ENCODE results near the gene LANCL2.
"Not testable (repeated sequence)": the region's sequence is repeated elsewhere in the genome, so short reads cannot be mapped to it uniquely, and the experiment has no call there.

Gene LANCL2

GRCh38 chr7:55377162-55377817, 12.2 kb downstream of the LANCL2 start:
- H3K27ac Mint-ChIP-seq = no peak overlapping the region
- H3K9me3 Mint-ChIP-seq = no peaks in the 10 kb centered on the region
- H3K27me3 Mint-ChIP-seq = no peaks in the 10 kb centered on the region
- DNase-seq (no peak), ATAC-seq (no peak)
- no peaks in the 10 kb centered on the region for H3K4me1 Mint-ChIP-seq
- no peak overlapping the region for H3K4me3 Mint-ChIP-seq

GRCh38 chr7:55379285-55379684, 14.1 kb downstream of the LANCL2 start:
- H3K9me3 Mint-ChIP-seq = peaks cover 8 to 11% of the 10 kb centered on the region in 2 donors
- no peak overlapping the region for H3K27ac Mint-ChIP-seq
- no peak for DNase-seq

DNA sequence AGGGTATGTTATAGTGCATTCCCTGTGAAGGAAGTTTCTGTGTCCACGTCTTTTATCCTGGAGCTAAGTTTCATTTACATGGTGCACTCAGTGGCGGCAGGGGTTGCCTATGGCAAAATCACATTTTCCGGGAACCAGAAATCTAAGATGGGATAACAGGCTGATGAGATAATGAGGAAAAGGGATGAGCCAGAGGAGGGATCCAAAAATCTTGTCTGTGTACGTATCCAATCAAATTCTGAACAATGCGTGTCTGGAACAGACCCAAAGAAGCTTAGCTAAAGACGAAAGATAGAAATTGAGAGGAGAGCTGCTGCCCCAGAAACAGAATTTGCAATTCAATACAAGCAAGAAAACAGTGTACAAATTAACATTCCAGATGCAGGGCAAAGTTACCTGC, 16.1 kb downstream of the LANCL2 start:
- DNase-seq (no peak), ATAC-seq (no peak)
- Mint-ChIP-seq H3K9me3 (peaks cover 18 to 22% of the 10 kb centered on the region in 2 donors), H3K27me3 (no peaks in the 10 kb centered on the region), H3K27ac (no peak overlapping the region), H3K4me1 (no peaks in the 10 kb centered on the region), H3K4me3 (no peak overlapping the region)

More at GRCh38 chr7:55379285-55379684, 14.1 kb downstream of the LANCL2 start:
- no peak for ATAC-seq
- Mint-ChIP-seq H3K4me1 (no peaks in the 10 kb centered on the region), H3K27me3 (no peaks in the 10 kb centered on the region), H3K4me3 (no peak overlapping the region)

GRCh38 chr7:55381696-55382095, 16.6 kb downstream of the LANCL2 start:
- Mint-ChIP-seq H3K27me3 (no peaks in the 10 kb centered on the region), H3K27ac (no peak overlapping the region), H3K4me1 (peaks cover 5% of the 10 kb centered on the region), H3K4me3 (no peak overlapping the region), H3K9me3 (peaks cover 24 to 27% of the 10 kb centered on the region in 2 donors)
- DNase-seq = no peak
- no peak for ATAC-seq

GRCh38 chr7:55382251-55382650, 17.1 kb downstream of the LANCL2 start:
- Mint-ChIP-seq H3K27ac (peak overlapping the region in 1 of 2 donors; percentile 5), H3K27me3 (no peaks in the 10 kb centered on the region), H3K4me3 (no peak overlapping the region), H3K9me3 (peaks cover 29 to 33% of the 10 kb centered on the region in 2 donors), H3K4me1 (peaks cover 8% of the 10 kb centered on the region)
- no peak for DNase-seq
- no peak for ATAC-seq

DNA sequence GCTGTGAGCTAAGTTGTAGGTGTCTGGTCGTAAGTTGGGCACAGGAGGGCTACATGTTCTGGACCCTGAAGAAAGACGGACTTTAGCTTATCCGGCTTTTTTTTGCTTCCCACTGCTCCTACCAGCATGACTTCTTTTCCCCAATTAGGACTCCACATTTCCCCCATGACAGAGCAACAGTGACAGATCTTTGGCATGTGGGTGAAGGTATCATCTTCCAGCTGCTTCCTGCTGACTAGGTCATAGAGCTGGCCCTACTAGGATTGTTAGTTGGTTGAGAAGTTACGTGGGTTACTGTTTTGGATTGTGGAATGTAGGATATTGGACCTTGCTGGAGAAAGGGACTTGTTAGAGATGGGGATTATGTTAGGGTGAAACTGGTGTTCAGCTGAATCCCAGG, 21.4 kb downstream of the LANCL2 start:
- Mint-ChIP-seq H3K27ac (no peak overlapping the region), H3K9me3 (peaks cover 34 to 52% of the 10 kb centered on the region in 2 donors), H3K4me3 (no peak overlapping the region), H3K4me1 (peaks cover 14% of the 10 kb centered on the region), H3K27me3 (no peaks in the 10 kb centered on the region)
- no peak for ATAC-seq
- no peak for DNase-seq

DNA sequence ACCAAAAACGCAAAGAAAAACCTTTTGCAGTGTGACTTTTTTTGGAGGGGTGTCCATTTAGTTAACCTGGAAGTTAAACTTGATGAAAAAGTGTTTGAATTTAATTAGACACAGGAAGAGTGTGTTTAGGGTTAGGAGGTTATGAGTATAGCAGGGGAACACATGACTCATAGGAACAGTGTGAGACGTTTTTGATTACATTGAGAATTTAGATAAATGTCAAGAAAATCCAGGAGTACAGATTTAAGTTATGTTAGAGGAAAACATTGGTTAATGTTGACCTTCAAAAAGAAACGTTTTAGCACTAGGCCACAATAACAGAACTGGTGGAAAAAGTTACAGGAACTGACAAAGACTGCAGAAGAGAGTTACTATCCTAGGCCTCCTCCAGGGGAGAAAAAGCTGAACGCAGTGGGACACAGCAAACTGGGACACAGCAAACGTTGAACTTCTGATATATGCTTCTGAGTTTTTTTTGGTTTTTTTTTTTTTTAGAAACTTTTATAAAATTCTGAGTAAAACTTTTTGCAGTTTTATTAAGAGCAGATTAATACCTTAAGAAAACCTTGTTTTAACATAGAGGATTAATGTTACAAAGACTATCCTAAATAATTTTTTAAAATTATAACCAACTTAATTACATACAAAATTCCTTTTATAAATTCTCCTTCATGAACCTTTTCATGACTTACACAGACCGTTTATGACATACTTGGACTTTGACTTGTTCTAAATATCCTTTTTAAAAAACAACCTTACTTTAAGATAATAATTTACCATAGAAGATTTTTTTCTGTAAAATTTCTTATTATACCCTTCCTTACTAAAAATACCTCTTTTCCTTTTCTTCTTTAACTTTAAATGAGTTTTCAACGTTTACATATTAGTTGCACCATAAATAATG, 22.2 kb downstream of the LANCL2 start:
- H3K9me3 Mint-ChIP-seq = peaks cover 34 to 52% of the 10 kb centered on the region in 2 donors
- DNase-seq (no peak), ATAC-seq (peak; percentile 52)
- H3K27ac Mint-ChIP-seq = no peak overlapping the region
- no peak overlapping the region for H3K4me3 Mint-ChIP-seq
- no peaks in the 10 kb centered on the region for H3K27me3 Mint-ChIP-seq
- peaks cover 14% of the 10 kb centered on the region for H3K4me1 Mint-ChIP-seq

- no peak for ATAC-seq
- Mint-ChIP-seq H3K4me1 (peaks cover 6% of the 10 kb centered on the region), H3K27ac (no peak overlapping the region), H3K9me3 (no peaks in the 10 kb centered on the region), H3K4me3 (no peak overlapping the region), H3K27me3 (no peaks in the 10 kb centered on the region)
- no peak for DNase-seq
These were observed 31.2 kb downstream of the LANCL2 start for GRCh38 chr7:55396233-55396785.

- ATAC-seq (no peak), DNase-seq (no peak)
- peak overlapping the region in 1 of 2 donors; percentile 18 for H3K27ac Mint-ChIP-seq
- H3K4me3 Mint-ChIP-seq = no peak overlapping the region
- H3K27me3 Mint-ChIP-seq = no peaks in the 10 kb centered on the region
- H3K4me1 Mint-ChIP-seq = peaks cover 6% of the 10 kb centered on the region
- no peaks in the 10 kb centered on the region for H3K9me3 Mint-ChIP-seq
These were observed 32.5 kb downstream of the LANCL2 start for GRCh38 chr7:55397617-55398016.

GRCh38 chr7:55400191-55400590, 35.1 kb downstream of the LANCL2 start:
- DNase-seq = no peak
- Mint-ChIP-seq H3K27me3 (no peaks in the 10 kb centered on the region), H3K9me3 (no peaks in the 10 kb centered on the region), H3K4me3 (no peak overlapping the region), H3K4me1 (peaks cover 6% of the 10 kb centered on the region), H3K27ac (no peak overlapping the region)
- no peak for ATAC-seq

GRCh38 chr7:55402506-55402905, 37.4 kb downstream of the LANCL2 start:
- not testable (repeated sequence) for H3K4me1 Mint-ChIP-seq, ATAC-seq, H3K9me3 Mint-ChIP-seq, DNase-seq, H3K4me3 Mint-ChIP-seq, H3K27me3 Mint-ChIP-seq, H3K27ac Mint-ChIP-seq

GRCh38 chr7:55405856-55406541, 40.9 kb downstream of the LANCL2 start:
- H3K4me1 Mint-ChIP-seq = no peaks in the 10 kb centered on the region
- DNase-seq (no peak), ATAC-seq (no peak)
- H3K4me3 Mint-ChIP-seq = no peak overlapping the region
- no peaks in the 10 kb centered on the region for H3K27me3 Mint-ChIP-seq
- H3K27ac Mint-ChIP-seq = no peak overlapping the region
- H3K9me3 Mint-ChIP-seq = no peaks in the 10 kb centered on the region

DNA sequence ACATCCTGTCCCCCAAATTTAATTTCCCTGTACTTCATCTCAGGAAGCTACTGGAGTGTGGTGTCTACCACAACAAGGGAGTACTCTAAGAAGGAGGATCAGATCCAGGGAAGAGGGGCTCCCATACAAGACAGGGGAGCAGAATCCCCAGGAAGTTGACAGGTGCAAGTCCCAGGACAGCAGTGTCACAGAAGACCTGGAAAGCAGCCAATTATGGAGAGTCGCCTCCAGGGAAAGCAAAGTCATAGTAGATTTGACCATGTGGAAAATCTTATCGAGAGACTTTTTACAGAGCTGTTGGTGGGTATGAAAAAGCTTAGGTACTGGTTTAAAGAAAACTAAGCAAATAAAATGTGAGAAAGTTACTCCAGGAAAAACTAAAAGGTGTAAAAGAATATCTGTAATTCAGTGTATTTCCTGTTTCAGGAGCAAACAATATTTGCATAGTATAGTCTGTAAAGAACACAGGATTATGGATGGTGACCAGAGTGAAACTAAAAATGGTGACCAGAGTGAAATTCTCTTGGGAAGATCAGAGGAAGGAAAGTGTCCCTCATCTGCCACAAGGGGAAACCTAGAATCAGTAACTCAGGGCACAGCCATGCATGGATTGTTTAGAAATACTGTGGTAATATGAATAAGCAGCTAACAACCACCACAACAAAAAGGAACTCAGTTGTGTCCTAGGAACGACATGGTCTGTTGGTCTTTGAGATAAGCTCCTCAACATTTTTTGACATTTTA, 44.5 kb downstream of the LANCL2 start:
- Mint-ChIP-seq H3K4me1 (no peaks in the 10 kb centered on the region), H3K27me3 (no peaks in the 10 kb centered on the region), H3K27ac (no peak overlapping the region), H3K4me3 (no peak overlapping the region), H3K9me3 (no peaks in the 10 kb centered on the region)
- DNase-seq (no peak), ATAC-seq (no peak)

DNA sequence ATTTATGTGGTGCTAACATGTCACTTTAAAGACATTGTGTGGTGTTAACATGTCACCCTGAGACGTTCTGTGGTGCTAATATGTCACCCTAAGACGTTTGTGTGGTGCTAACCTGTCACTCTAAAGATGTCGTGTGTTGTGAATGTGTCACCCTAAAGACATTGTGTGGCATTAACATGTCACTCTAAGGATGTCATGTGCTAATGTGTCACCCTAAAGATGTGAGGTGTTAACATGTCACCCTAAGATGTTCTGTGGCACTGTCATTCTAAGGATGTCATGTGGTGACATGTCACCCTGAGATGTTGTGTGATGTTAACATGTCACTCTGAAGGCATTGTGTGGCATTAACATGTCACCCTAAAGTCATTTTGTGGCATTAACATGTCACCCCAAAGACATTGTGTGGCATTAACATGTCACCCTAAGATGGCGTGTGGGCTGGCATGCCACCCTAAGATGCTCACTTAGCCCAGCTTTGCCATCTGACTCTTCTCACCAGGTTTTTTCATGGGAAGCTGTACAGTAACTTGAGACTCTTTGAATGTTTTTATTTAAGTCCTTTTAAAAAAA, 45.6 kb downstream of the LANCL2 start:
- Mint-ChIP-seq H3K4me3 (no peak overlapping the region), H3K27ac (no peak overlapping the region), H3K9me3 (no peaks in the 10 kb centered on the region), H3K27me3 (no peaks in the 10 kb centered on the region), H3K4me1 (peaks cover 5% of the 10 kb centered on the region)
- ATAC-seq (no peak), DNase-seq (no peak)

DNA sequence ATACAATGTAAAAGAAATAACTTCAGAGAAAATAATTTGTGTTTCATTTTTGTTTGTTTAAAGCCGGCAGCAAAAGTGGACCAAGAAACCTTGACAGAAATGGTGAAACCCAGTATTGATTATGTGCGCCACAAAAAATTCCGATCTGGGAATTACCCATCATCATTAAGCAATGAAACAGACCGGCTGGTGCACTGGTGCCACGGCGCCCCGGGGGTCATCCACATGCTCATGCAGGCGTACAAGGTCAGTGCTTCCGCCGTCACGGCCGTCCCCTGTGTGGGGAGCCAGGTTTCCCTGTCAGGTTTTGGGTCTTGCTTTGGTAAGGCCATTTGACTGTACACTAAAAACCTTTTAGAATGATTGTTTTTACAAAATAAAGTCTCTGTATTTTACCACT, 46.7 kb downstream of the LANCL2 start:
- Mint-ChIP-seq H3K9me3 (no peaks in the 10 kb centered on the region), H3K4me1 (peaks cover 5% of the 10 kb centered on the region), H3K27me3 (no peaks in the 10 kb centered on the region), H3K27ac (no peak overlapping the region), H3K4me3 (no peak overlapping the region)
- ATAC-seq (no peak), DNase-seq (no peak)

Data from stimulated activated naive CD8-positive, alpha-beta T cell treated with anti-CD3 and anti-CD28 coated beads, Interleukin-15, amount 100 ng/mL, for 72 hours (primary cell).